T-helper 2 cell treated with Interferon-gamma antibody and Interleukin-4, amounts not matched to agents 5 μg/mL and 100 μg/mL, for 36 hours (primary cell): ENCODE data around the gene CCDC141.

Experiments used
- DNase-seq: peaks from one replicate; pipeline ENCODE4 v3.0.0; 2021; ENCODE audit warnings: low spot score
- H3K27ac Mint-ChIP-seq: one replicate; pipeline ENCODE4 v1.8.0; 2021; ENCODE audit warnings: mild to moderate bottlenecking, mixed read lengths
- H3K27me3 Mint-ChIP-seq: one replicate; pipeline ENCODE4 v1.8.0; 2021; ENCODE audit warnings: low read depth, mixed read lengths
- H3K36me3 Mint-ChIP-seq: one replicate; pipeline ENCODE4 v1.8.0; 2021; ENCODE audit warnings: low read depth, mixed read lengths
- H3K4me1 Mint-ChIP-seq: one replicate; pipeline ENCODE4 v1.8.0; 2021; ENCODE audit warnings: low read depth, mixed read lengths
- H3K4me3 Mint-ChIP-seq: one replicate; pipeline ENCODE4 v1.8.0; 2022; ENCODE audit warnings: mild to moderate bottlenecking, moderate library complexity, mixed read lengths
- H3K9me3 Mint-ChIP-seq: one replicate; pipeline ENCODE4 v1.8.0; 2021; ENCODE audit warnings: mixed read lengths

Gene CCDC141

GRCh38 chr2:178905261-178905660 is 144.7 kb downstream of the CCDC141 start:
- no peak for DNase-seq
- H3K9me3 Mint-ChIP-seq: no peaks in the 10 kb centered on the region
- no peak overlapping the region for H3K27ac Mint-ChIP-seq
- no peak overlapping the region for H3K4me3 Mint-ChIP-seq
- H3K27me3 Mint-ChIP-seq: no peaks in the 10 kb centered on the region
- no peaks in the 10 kb centered on the region for H3K4me1 Mint-ChIP-seq
- H3K36me3 Mint-ChIP-seq: peaks cover 8% of the 10 kb centered on the region

- H3K27me3 Mint-ChIP-seq: no peaks in the 10 kb centered on the region
- H3K4me3 Mint-ChIP-seq: no peak overlapping the region
- H3K4me1 Mint-ChIP-seq: no peaks in the 10 kb centered on the region
- peaks cover 9% of the 10 kb centered on the region for H3K36me3 Mint-ChIP-seq
- no peak overlapping the region for H3K27ac Mint-ChIP-seq
- no peaks in the 10 kb centered on the region for H3K9me3 Mint-ChIP-seq
- DNase-seq: no peak
Measured at GRCh38 chr2:178899656-178900055, 150.3 kb downstream of the CCDC141 start.

GRCh38 chr2:178895872-178896271 is 154.1 kb downstream of the CCDC141 start:
- Mint-ChIP-seq H3K36me3 (peaks cover 2% of the 10 kb centered on the region), H3K27me3 (no peaks in the 10 kb centered on the region), H3K27ac (no peak overlapping the region), H3K4me1 (peaks cover 4% of the 10 kb centered on the region), H3K4me3 (no peak overlapping the region), H3K9me3 (no peaks in the 10 kb centered on the region)
- no peak for DNase-seq

GRCh38 chr2:178895171-178895570 is 154.8 kb downstream of the CCDC141 start:
- H3K9me3 Mint-ChIP-seq: no peaks in the 10 kb centered on the region
- no peak for DNase-seq
- H3K4me1 Mint-ChIP-seq: peaks cover 4% of the 10 kb centered on the region
- no peaks in the 10 kb centered on the region for H3K27me3 Mint-ChIP-seq
- no peak overlapping the region for H3K4me3 Mint-ChIP-seq
- no peak overlapping the region for H3K27ac Mint-ChIP-seq
- H3K36me3 Mint-ChIP-seq: peaks cover 2% of the 10 kb centered on the region

- no peak for DNase-seq
- Mint-ChIP-seq H3K4me3 (no peak overlapping the region), H3K36me3 (peaks cover 2% of the 10 kb centered on the region), H3K4me1 (peaks cover 4% of the 10 kb centered on the region), H3K9me3 (no peaks in the 10 kb centered on the region), H3K27me3 (no peaks in the 10 kb centered on the region), H3K27ac (no peak overlapping the region)
Measured at GRCh38 chr2:178892751-178893625, 156.9 kb downstream of the CCDC141 start.

GRCh38 chr2:178891959-178892485 is 157.9 kb downstream of the CCDC141 start:
- DNase-seq: no peak
- H3K4me1 Mint-ChIP-seq: peaks cover 4% of the 10 kb centered on the region
- H3K4me3 Mint-ChIP-seq: no peak overlapping the region
- H3K36me3 Mint-ChIP-seq: no peaks in the 10 kb centered on the region
- no peak overlapping the region for H3K27ac Mint-ChIP-seq
- no peaks in the 10 kb centered on the region for H3K9me3 Mint-ChIP-seq
- no peaks in the 10 kb centered on the region for H3K27me3 Mint-ChIP-seq

- H3K9me3 Mint-ChIP-seq: no peaks in the 10 kb centered on the region
- no peak overlapping the region for H3K4me3 Mint-ChIP-seq
- H3K27ac Mint-ChIP-seq: no peak overlapping the region
- H3K36me3 Mint-ChIP-seq: no peaks in the 10 kb centered on the region
- no peaks in the 10 kb centered on the region for H3K27me3 Mint-ChIP-seq
- H3K4me1 Mint-ChIP-seq: peaks cover 4% of the 10 kb centered on the region
- peak; percentile 51 for DNase-seq
Measured at GRCh38 chr2:178891265-178891958, 158.5 kb downstream of the CCDC141 start.

GRCh38 chr2:178886006-178886405 is 163.9 kb downstream of the CCDC141 start:
- H3K27ac Mint-ChIP-seq: no peak overlapping the region
- H3K36me3 Mint-ChIP-seq: peaks cover 2% of the 10 kb centered on the region
- H3K4me1 Mint-ChIP-seq: no peaks in the 10 kb centered on the region

GRCh38 chr2:178884440-178884839 is 165.5 kb downstream of the CCDC141 start:
- no peak overlapping the region for H3K27ac Mint-ChIP-seq
- no peak overlapping the region for H3K4me3 Mint-ChIP-seq
- H3K36me3 Mint-ChIP-seq: peaks cover 2% of the 10 kb centered on the region
- H3K27me3 Mint-ChIP-seq: no peaks in the 10 kb centered on the region
- H3K9me3 Mint-ChIP-seq: no peaks in the 10 kb centered on the region
- no peak for DNase-seq
- no peaks in the 10 kb centered on the region for H3K4me1 Mint-ChIP-seq

More at GRCh38 chr2:178886006-178886405, 163.9 kb downstream of the CCDC141 start:
- Mint-ChIP-seq H3K9me3 (no peaks in the 10 kb centered on the region), H3K27me3 (no peaks in the 10 kb centered on the region), H3K4me3 (no peak overlapping the region)
- no peak for DNase-seq

- no peak overlapping the region for H3K27ac Mint-ChIP-seq
- H3K4me1 Mint-ChIP-seq: no peaks in the 10 kb centered on the region
- H3K27me3 Mint-ChIP-seq: no peaks in the 10 kb centered on the region
- no peak for DNase-seq
- no peak overlapping the region for H3K4me3 Mint-ChIP-seq
- peaks cover 2% of the 10 kb centered on the region for H3K36me3 Mint-ChIP-seq
- H3K9me3 Mint-ChIP-seq: no peaks in the 10 kb centered on the region
Measured at GRCh38 chr2:178882666-178883440, 167.1 kb downstream of the CCDC141 start.

- no peaks in the 10 kb centered on the region for H3K27me3 Mint-ChIP-seq
- no peak overlapping the region for H3K4me3 Mint-ChIP-seq
- H3K4me1 Mint-ChIP-seq: no peaks in the 10 kb centered on the region
- H3K36me3 Mint-ChIP-seq: peaks cover 2% of the 10 kb centered on the region
- no peak overlapping the region for H3K27ac Mint-ChIP-seq
- no peaks in the 10 kb centered on the region for H3K9me3 Mint-ChIP-seq
- no peak for DNase-seq
Measured at GRCh38 chr2:178881075-178881474, 168.9 kb downstream of the CCDC141 start.

- Mint-ChIP-seq H3K4me3 (no peak overlapping the region), H3K27ac (no peak overlapping the region), H3K27me3 (no peaks in the 10 kb centered on the region), H3K9me3 (no peaks in the 10 kb centered on the region), H3K4me1 (no peaks in the 10 kb centered on the region), H3K36me3 (peaks cover 2% of the 10 kb centered on the region)
- DNase-seq: no peak
Measured at GRCh38 chr2:178880257-178880656, 169.7 kb downstream of the CCDC141 start.

GRCh38 chr2:178877874-178878273 is 172.1 kb downstream of the CCDC141 start:
- Mint-ChIP-seq H3K27me3 (no peaks in the 10 kb centered on the region), H3K4me3 (no peak overlapping the region), H3K4me1 (no peaks in the 10 kb centered on the region), H3K36me3 (peaks cover 2% of the 10 kb centered on the region), H3K9me3 (no peaks in the 10 kb centered on the region), H3K27ac (no peak overlapping the region)
- DNase-seq: no peak
